Astrocyte (in vitro differentiated cells and primary cell): ENCODE results near the gene HOMEZ. TPM values are rescaled to one million over a fixed set of nuclear protein-coding genes. Genes with fewer than 3 reads are reported as not detected.

Experiments
- DNase-seq: peaks from one replicate; pipeline ENCODE4 v3.0.0-alpha.2; 2010; ENCODE audit warnings: low read depth
- FAIRE-seq: peaks from 2 replicates; lab custom pipeline; 2011; peaks lifted over from hg19 to GRCh38; lab: Jason Lieb, UNC
- H2AFZ ChIP-seq: 2 replicates; pipeline ENCODE4 v1.6.0; 2012; ENCODE audit warnings: low read depth, low read length, inconsistent platforms
- H3K27ac ChIP-seq: 2 replicates; pipeline ENCODE4 v1.5.1; 2011; ENCODE audit warnings: low read depth, low read length, inconsistent platforms
- H3K27me3 ChIP-seq: 2 replicates; pipeline ENCODE4 v1.6.0; 2011; ENCODE audit warnings: low read length, inconsistent platforms; ENCODE audit not compliant: insufficient read depth
- H3K36me3 ChIP-seq: 2 replicates; pipeline ENCODE4 v1.5.1; 2011; ENCODE audit warnings: low read length, inconsistent platforms; ENCODE audit not compliant: insufficient read depth
- H3K4me1 ChIP-seq: 2 replicates; pipeline ENCODE4 v1.5.1; 2011; ENCODE audit warnings: low read length, inconsistent platforms; ENCODE audit not compliant: insufficient read depth
- H3K4me2 ChIP-seq: 2 replicates; pipeline ENCODE4 v1.6.0; 2012; ENCODE audit warnings: low read length, inconsistent platforms
- H3K4me3 ChIP-seq: 2 replicates; pipeline ENCODE4 v1.5.1; 2011; ENCODE audit warnings: low read depth, mild to moderate bottlenecking, low read length, inconsistent platforms; ENCODE audit not compliant: insufficient read depth
- H3K79me2 ChIP-seq: 2 replicates; pipeline ENCODE4 v1.6.0; 2012; ENCODE audit warnings: mild to moderate bottlenecking, low read length, inconsistent platforms; ENCODE audit not compliant: insufficient read depth
- H3K9ac ChIP-seq: 2 replicates; pipeline ENCODE4 v1.6.0; 2012; ENCODE audit warnings: mild to moderate bottlenecking, low read length, inconsistent platforms
- H3K9me3 ChIP-seq: 2 replicates; pipeline ENCODE4 v1.5.1; 2012; ENCODE audit warnings: low read depth, mild to moderate bottlenecking, low read length, inconsistent platforms; ENCODE audit not compliant: insufficient read depth
- H4K20me1 ChIP-seq: 2 replicates; pipeline ENCODE4 v1.6.0; 2012; ENCODE audit warnings: low read length, inconsistent platforms; ENCODE audit not compliant: insufficient read depth
- H3K27ac Mint-ChIP-seq: one replicate; pipeline ENCODE4 v1.8.0; 2021; ENCODE audit warnings: mild to moderate bottlenecking, mixed read lengths; ENCODE audit not compliant: unreplicated experiment
- H3K27me3 Mint-ChIP-seq: one replicate; pipeline ENCODE4 v1.8.0; 2021; ENCODE audit warnings: low read depth, mixed read lengths; ENCODE audit not compliant: unreplicated experiment
- H3K36me3 Mint-ChIP-seq: one replicate; pipeline ENCODE4 v1.8.0; 2021; ENCODE audit warnings: low read depth, mixed read lengths; ENCODE audit not compliant: unreplicated experiment
- H3K4me1 Mint-ChIP-seq: one replicate; pipeline ENCODE4 v1.8.0; 2021; ENCODE audit warnings: low read depth, mixed read lengths; ENCODE audit not compliant: unreplicated experiment
- H3K4me3 Mint-ChIP-seq: one replicate; pipeline ENCODE4 v1.8.0; 2021; ENCODE audit warnings: mild to moderate bottlenecking, moderate library complexity, mixed read lengths; ENCODE audit not compliant: unreplicated experiment
- H3K9me3 Mint-ChIP-seq: one replicate; pipeline ENCODE4 v1.8.0; 2021; ENCODE audit warnings: mild to moderate bottlenecking, mixed read lengths; ENCODE audit not compliant: unreplicated experiment
- EZH2 ChIP-seq: IDR thresholded peaks from 2 replicates; pipeline ENCODE4 v1.6.1; 2012; ENCODE audit warnings: mild to moderate bottlenecking, low read length, inconsistent platforms; ENCODE audit not compliant: insufficient read depth
- total RNA-seq: library from RNA; stranded (reverse); gene quantifications from 2 replicates; pipeline ENCODE4 v1.2.1, GENCODE V29; 2021
- TF ChIP-seq, protein P1 (sequence below): IDR thresholded peaks from 2 replicates; pipeline ENCODE4 v1.5.1; 2011; ENCODE audit warnings: low read depth, mild to moderate bottlenecking, inconsistent platforms, low read length, moderate library complexity; ENCODE audit not compliant: insufficient read depth

Gene HOMEZ
- total RNA-seq, 1 donor from 2014 or later = 16.6 TPM

DNA sequence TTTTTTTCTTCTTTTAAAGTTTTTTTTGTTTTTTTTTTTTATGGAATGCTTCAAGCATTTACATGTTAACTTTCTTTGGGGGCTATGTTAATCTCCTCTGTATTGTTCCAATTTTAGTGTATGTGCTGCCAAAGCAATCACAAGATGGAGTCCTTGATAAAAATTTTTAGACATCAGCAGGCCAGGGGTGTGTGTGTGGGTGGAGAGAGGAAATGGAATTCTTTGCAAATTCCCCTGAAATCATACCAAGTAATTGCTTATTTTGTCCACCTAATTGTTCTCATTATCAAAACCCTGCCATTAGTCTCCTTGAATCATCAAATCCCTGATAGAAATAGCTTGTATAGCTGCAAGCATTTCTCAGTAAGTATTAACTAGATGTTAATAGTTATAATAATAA lies 26.5 kb downstream of the HOMEZ start:
- H3K4me1 ChIP-seq = no peaks in the 10 kb centered on the region

DNA sequence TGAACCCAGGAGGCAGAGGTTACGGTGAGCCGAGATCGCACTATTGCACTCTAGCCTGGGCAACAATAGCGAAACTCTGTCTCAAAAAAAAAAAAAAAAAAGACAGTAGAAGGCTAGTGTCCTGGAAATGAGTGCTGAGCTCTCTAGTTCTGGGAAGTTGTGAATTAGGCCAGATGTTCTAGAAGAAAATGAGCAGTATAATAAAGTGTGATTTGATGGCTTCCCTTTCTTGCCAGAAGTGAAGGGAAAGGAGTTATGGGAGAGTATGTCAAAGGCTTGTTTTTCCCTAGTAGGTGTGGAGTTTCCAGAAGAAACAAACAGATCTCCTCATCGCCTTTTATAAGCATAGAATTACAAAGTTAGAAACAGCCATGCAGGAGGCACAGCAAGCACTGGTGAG lies 27.7 kb downstream of the HOMEZ start:
- Mint-ChIP-seq H3K36me3 (no peaks in the 10 kb centered on the region), H3K27ac (no peak overlapping the region), H3K27me3 (peaks cover under 1% of the 10 kb centered on the region), H3K4me3 (no peak overlapping the region), H3K9me3 (peaks cover 4% of the 10 kb centered on the region), H3K4me1 (peaks cover 12% of the 10 kb centered on the region)
- no peak for FAIRE-seq
- no peak for TF ChIP-seq EZH2
- TF ChIP-seq, protein P1, sequence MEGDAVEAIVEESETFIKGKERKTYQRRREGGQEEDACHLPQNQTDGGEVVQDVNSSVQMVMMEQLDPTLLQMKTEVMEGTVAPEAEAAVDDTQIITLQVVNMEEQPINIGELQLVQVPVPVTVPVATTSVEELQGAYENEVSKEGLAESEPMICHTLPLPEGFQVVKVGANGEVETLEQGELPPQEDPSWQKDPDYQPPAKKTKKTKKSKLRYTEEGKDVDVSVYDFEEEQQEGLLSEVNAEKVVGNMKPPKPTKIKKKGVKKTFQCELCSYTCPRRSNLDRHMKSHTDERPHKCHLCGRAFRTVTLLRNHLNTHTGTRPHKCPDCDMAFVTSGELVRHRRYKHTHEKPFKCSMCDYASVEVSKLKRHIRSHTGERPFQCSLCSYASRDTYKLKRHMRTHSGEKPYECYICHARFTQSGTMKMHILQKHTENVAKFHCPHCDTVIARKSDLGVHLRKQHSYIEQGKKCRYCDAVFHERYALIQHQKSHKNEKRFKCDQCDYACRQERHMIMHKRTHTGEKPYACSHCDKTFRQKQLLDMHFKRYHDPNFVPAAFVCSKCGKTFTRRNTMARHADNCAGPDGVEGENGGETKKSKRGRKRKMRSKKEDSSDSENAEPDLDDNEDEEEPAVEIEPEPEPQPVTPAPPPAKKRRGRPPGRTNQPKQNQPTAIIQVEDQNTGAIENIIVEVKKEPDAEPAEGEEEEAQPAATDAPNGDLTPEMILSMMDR = no peak
- Histone ChIP-seq H3K27me3 (peaks cover 6% of the 10 kb centered on the region), H3K4me3 (no peak overlapping the region), H2AFZ (no peak overlapping the region), H3K79me2 (no peaks in the 10 kb centered on the region), H3K4me1 (no peaks in the 10 kb centered on the region), H3K9me3 (no peaks in the 10 kb centered on the region), H3K9ac (no peak overlapping the region), H4K20me1 (no peaks in the 10 kb centered on the region), H3K27ac (no peak overlapping the region), H3K4me2 (no peak overlapping the region), H3K36me3 (no peaks in the 10 kb centered on the region)
- no peak for DNase-seq

More for the DNA sequence above, 26.5 kb downstream of the HOMEZ start:
- DNase-seq (no peak), FAIRE-seq (no peak)
- Histone ChIP-seq H2AFZ (no peak overlapping the region), H3K9me3 (no peaks in the 10 kb centered on the region), H3K4me3 (no peak overlapping the region), H3K27ac (no peak overlapping the region), H3K9ac (no peak overlapping the region), H3K36me3 (no peaks in the 10 kb centered on the region), H4K20me1 (no peaks in the 10 kb centered on the region), H3K4me2 (no peak overlapping the region), H3K79me2 (no peaks in the 10 kb centered on the region), H3K27me3 (peaks cover 8% of the 10 kb centered on the region)
- no peaks in the 10 kb centered on the region for H3K36me3 Mint-ChIP-seq
- no peak overlapping the region for H3K4me3 Mint-ChIP-seq
- no peak for TF ChIP-seq EZH2
- TF ChIP-seq, protein P1 = no peak
- peaks cover 5% of the 10 kb centered on the region for H3K27me3 Mint-ChIP-seq
- peaks cover 4% of the 10 kb centered on the region for H3K9me3 Mint-ChIP-seq
- H3K4me1 Mint-ChIP-seq = peaks cover 12% of the 10 kb centered on the region
- no peak overlapping the region for H3K27ac Mint-ChIP-seq

DNA sequence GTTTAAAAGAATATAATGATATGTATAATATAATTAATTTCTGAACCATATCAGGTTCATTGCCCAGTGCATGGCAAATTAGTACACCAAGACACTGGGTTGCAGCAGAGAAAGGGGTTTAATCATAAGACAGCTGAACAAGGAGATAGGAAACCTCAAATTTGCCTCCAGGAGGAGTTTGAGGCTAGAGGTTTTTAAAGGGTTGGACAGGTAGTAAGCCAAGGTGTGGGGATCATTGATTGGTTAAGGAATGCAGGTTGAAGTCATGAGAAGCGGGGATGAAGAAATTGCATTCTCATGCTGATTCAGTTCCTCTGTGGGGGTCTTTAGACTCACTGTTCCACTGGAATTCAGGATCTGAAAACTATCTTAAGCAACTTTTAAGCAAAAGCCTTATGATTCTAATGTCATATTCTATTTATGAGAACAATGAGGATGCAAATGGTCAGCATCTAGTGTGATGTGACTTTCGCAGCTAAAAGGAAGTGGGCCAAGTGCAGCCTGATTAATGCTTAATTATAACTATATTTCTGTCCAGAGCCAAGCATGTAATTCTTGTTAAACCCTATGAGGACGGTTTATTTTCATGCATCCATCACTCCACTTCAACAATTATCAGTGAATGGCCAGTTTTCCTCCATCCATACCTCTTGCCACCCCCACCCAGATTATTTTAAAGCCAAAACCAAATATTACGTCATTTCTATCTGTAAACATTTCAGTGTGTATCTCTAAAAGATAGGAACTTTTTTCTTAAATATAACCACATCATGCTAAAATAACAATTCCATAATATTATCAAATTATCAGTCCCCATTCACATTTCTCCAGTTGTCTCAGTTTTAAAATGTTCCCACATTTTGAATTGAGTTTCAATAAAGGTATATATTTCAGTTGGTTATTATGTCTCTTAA lies 33.3 kb downstream of the HOMEZ start:
- Histone ChIP-seq H3K36me3 (no peaks in the 10 kb centered on the region), H3K9ac (no peak overlapping the region), H3K4me3 (no peak overlapping the region), H4K20me1 (no peaks in the 10 kb centered on the region), H3K27me3 (peaks cover 3% of the 10 kb centered on the region), H3K4me2 (no peak overlapping the region), H3K4me1 (no peaks in the 10 kb centered on the region), H3K9me3 (no peaks in the 10 kb centered on the region), H2AFZ (no peak overlapping the region), H3K79me2 (no peaks in the 10 kb centered on the region), H3K27ac (no peak overlapping the region)
- no peak for DNase-seq
- Mint-ChIP-seq H3K36me3 (no peaks in the 10 kb centered on the region), H3K27ac (no peak overlapping the region), H3K4me1 (no peaks in the 10 kb centered on the region), H3K9me3 (no peaks in the 10 kb centered on the region), H3K27me3 (peaks cover 3% of the 10 kb centered on the region), H3K4me3 (no peak overlapping the region)
- FAIRE-seq = no peak
- TF ChIP-seq, protein P1 = no peak
- TF ChIP-seq EZH2 = no peak
